HG03097 (cell line): ENCODE results near the gene HPCA.

Experiments
- ATAC-seq: cut with Tn5 transposase; IDR thresholded peaks from one replicate; pipeline ENCODE4 v1.9.1; 2021; ENCODE audit not compliant: unreplicated experiment, low FRiP score

The HPCA gene

GRCh38 chr1:32870615-32871363 lies 15.5 kb upstream of the HPCA start, which contains the start of gene FNDC5:
Gene FNDC5, minus strand, starts transcription at chr1:32870912.
- no peak for ATAC-seq

DNA sequence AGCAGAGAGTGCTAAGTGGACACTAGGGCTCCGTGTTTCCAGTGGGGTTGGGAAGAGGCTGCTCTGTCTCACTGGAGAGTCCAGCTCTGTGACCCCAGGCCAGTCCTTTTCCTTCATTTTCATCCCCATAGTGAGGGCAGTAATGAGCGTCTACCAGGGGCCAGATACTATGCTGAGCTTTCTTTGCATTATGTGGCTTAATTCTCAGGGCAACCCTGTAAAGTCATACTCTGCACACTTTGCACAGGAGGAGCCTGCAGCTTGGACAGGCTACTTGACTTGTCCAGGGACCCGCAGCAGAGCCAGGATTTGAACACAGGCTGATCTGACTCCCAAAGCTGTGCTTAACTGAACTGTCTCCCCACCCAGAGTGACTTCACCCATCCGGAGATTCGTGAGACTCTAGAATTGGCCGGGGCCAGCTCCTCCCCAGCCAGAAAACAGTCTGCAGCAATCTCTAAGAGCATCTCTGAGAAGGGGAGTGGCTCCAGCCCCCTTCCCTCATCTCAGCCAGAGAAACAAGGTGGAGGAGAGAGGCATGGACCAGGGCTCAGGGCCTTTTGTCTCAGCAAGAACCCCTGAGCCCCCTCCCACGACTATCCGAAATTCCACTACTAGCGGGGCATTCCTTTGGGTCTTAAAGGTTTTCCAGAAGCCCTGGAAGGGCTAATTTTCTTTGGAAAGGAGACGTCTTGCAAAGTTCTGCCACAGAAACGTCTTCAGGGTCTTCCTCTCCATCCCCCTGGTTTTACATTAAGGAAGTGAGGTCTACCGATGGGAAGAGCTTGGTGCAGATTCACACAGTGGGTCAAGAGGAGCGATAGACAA lies 14.7 kb upstream of the HPCA start:
- ATAC-seq = no peak

DNA sequence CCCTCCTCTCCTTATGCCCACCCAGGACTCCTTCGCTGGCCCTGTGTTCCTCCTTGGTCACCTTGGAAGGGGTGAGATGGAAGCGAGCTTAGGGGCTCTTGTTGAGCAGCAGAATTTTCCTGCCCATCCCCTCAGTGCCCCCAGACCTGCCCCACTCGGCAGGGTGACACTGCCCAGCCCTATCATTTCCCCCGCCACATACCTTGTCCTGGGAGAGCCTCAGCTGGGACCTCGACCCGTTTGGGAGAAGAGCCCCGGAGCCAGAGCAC lies 14.2 kb upstream of the HPCA start:
- no peak for ATAC-seq

- ATAC-seq = no peak
Observed at GRCh38 chr1:32873484-32873883, 12.8 kb upstream of the HPCA start.

- ATAC-seq = no peak
Observed at GRCh38 chr1:32874860-32875752, 11.2 kb upstream of the HPCA start.

DNA sequence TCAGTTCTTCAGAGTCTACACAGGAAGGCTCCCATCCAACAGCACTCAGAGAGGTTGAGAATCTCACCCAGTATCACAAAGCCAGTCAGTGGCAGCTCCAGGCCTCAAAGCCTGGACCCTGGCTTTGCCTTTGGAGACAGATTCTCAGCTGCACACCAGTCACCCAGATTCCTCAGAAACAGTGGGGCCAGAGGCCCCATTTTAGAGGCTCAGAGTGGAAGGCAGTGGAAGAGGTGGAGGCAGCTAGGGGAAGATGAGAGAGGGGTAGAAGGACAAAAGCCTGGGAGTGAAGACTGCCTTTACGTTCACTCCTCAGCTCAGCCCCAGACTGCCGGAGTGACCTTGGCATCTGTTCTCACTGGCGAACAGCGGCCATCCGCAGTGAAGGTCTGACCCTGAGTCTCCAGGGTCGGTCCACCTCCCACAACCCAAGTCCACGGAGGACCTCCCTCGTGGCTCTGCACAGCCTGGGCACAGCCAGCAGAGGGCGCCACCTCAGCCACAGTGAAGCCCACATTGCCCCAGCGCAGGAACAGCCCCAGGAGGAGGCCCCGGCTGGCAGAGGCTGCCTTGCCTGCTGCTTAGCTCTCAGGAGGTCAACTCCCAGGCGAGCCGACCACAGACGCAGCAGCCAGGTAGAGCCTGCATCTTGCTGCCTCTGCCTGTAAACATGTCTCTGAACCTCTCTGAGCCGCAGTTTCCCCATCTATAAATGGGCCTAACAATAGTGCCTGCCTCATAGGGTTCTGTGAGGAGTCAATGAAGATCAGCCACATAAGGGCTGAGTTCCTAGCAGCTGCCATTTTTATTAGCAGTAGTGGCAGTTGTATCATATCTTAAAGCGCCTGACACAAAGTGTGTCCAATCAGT lies 9.7 kb upstream of the HPCA start:
- ATAC-seq = no peak

DNA sequence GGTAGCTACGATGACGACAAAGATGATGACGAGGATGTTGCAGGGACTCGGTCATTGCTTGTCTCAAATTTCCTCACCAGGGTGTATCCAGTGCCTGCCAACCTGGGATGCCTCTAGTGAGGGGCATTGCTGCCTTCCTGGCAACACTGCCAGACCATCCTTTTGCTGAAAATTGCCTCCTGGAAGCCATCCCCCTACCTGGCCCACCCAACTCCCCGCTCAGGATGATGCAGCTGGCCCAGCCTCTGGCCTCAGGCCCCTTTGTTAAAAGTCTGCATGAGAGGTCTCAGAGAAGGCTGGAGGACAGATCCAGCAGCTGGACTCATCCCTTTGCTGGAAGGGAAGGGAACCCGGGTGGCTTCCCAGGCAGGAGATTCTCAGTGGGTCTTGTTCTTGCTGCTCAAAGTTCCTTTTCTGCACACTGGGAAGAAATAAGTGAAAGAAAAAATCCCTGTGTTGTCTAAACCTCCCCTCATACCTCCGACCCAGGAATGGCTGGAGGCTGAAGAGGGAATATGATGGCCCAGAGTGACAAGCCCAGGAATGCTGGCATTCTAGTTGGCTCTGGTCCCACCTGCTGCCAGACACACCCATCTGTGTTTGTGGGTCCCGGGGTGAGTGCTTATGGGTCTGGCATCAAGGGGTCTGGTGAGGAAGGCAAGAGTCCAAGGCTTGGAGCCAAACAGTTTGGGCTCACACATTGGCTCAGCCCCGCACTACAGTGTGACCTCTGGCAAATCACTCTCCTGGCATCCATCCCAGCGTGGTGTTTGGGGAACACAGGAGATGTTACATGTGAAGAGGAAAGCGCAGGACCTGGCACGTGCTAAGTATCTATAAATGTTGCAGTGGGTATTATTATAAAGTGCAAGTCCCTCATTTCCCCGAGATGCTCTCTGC lies 8.8 kb upstream of the HPCA start:
- no peak for ATAC-seq

- ATAC-seq = no peak
Observed at GRCh38 chr1:32878183-32878582, 8.1 kb upstream of the HPCA start.

- no peak for ATAC-seq
Observed at GRCh38 chr1:32878637-32879041, 7.7 kb upstream of the HPCA start.

DNA sequence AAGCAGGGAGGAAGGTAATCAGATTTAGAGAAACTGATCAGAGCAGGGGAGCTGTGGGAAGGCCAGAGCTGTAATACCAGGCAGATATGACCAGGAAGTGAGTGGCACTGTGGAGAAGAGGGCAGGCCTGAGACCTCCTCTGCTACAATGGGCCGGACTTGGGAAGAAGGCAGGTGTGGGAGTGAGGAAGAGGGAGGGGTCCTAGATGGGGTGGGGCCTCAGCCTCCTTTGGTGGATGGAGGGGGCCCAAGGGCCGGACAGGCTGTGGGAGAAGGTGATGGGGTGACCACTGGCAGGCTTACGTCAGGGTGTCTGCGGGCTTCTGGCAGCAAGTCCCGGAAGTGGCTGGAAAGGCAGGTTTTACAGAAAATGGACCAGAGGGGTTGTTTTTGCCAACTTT lies 5.0 kb upstream of the HPCA start:
- ATAC-seq = no peak

GRCh38 chr1:32881871-32882850 lies 4.1 kb upstream of the HPCA start:
- no peak for ATAC-seq

DNA sequence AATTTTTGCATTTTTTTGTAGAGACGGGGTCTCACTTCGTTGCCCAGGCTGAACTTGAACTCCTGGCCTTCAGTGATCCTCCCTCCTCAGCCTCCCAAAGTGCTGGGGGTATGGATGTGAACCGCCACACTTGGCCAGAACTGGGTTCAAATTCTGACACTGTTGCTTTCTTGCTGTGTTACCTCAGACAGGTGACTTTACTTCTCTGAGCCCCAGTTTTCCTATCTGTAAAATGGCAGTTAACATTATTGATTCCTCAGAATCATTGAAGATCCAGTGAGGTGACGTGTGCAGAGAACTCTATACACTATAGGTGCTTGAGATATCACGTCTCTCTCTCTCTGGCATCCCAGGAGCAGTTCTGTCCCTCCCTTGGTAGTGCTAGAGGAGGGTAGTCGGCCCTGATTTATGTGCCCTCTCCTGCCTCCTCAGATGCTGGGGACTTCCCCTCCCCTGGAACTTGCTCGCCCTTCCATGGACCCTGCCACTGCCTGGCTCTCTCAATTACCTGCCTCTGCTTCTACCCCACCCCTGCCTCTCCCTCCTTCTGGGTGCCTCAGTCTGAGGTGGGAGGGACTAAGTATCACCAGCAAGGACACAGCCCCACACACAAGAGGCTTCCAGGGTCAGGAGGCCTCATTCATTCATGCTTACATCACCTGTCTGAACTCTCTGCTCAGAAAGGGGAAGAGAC lies 2.8 kb upstream of the HPCA start:
- ATAC-seq = no peak

DNA sequence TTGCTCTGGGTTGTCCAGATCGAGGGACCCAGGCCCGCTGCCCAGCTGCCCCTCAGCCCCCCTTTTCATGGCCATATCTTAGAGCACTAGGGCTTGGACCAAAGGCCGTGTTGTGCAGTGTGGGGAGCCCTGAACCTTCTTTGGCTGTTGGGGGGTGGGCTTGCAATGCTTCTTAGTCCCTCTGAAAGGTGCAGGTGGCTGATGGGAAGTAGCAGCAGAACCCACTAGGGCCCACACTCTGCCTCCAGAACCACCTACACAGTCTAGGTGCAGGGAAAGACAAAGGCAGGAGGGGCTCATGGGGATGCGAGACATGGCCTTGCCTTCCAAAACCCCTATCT lies 2.3 kb upstream of the HPCA start:
- ATAC-seq = no peak

GRCh38 chr1:32884726-32885125 lies 1.6 kb upstream of the HPCA start:
- no peak for ATAC-seq

DNA sequence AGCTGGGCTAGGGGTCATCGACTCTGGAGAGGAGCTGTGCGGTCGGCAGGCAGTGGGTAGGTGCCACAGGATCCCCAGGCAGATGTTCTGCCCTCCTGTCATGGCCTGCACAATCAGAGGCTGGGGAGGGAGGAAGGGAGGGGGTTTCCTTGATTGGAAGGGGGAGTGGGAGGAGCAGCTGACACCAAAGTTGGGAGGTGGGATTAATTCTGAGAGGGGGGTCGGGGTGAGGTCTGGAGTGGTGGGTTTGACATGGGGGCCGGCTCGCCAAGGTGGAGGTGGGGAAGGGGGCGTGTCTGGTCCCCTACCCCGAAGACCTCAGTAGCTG lies 651 bp upstream of the HPCA start:
- no peak for ATAC-seq

GRCh38 chr1:32886828-32887414 lies 630 bp downstream of the HPCA start:
- ATAC-seq = no peak

GRCh38 chr1:32887623-32888022 lies 1.3 kb downstream of the HPCA start:
- no peak for ATAC-seq
